ENCODE measurements around the gene PIK3CA. TPM values are rescaled to one million over a fixed set of nuclear protein-coding genes. Genes with fewer than 3 reads are reported as not detected.
"Not testable (repeated sequence)": the region's sequence is repeated elsewhere in the genome, so short reads cannot be mapped to it uniquely, and the experiment has no call there.

Gene PIK3CA
- total RNA-seq, 2 experiments from 2014 or later: 57.1 to 63.1 TPM

DNA sequence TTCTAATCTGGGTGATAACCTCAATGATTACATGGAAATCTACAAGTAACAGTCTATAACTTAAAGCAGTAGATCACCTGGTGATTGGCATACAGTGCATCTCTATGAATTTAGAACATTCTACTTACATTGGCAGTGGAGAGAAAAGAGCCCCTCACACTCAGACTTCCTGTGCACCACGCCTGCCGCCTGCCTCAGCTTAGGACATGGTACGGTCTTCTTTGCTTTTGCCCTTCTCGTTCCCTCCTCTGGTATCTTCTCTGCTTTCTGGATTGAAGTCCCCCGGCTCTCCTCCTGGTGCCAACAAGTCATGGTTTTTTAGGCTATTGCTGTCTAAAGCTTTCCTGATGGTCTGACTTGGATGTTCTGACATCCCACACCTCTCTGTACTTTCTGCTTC lies 110.7 kb downstream of the PIK3CA start:
- no peak for TF ChIP-seq CTCF (IDR thresholded peaks at IDR 0.05)
- peaks cover 4 to 14% of the 10 kb centered on the region in 2 experiments for H3K9me3 ChIP-seq (ENCODE audit: control insufficient read depth in 1 of 2, insufficient read depth in 1 of 2, low read length in 2 of 2)
- no peaks in the 10 kb centered on the region for H3K27me3 ChIP-seq (ENCODE audit: control insufficient read depth in 1 of 2, insufficient read depth in 2 of 2, low read length in 2 of 2)
- Mint-ChIP-seq H3K27ac (no peak overlapping the region), H3K27me3 (no peaks in the 10 kb centered on the region), H3K9me3 (peaks cover 4% of the 10 kb centered on the region), H3K4me1 (ENCODE audit: low read depth) (peaks cover 12% of the 10 kb centered on the region), H3K4me3 (no peak overlapping the region), H3K36me3 (ENCODE audit: low read depth) (no peaks in the 10 kb centered on the region)
- no peak overlapping the region for H3K27ac ChIP-seq (ENCODE audit: low read depth in 1 of 2, low read length in 2 of 2)
- H3K4me3 ChIP-seq (ENCODE audit: low read length): no peak overlapping the region
- ChIA-PET CTCF (no interaction called here), POLR2A (no interaction called here)
- H3K36me3 ChIP-seq (ENCODE audit: insufficient read depth, low read length): no peaks in the 10 kb centered on the region
- ATAC-seq (ENCODE audit: poor library complexity) (no peak), DNase-seq (no peak)
- H3K4me1 ChIP-seq (ENCODE audit: insufficient read depth, low read length): peaks cover 12% of the 10 kb centered on the region
- intact Hi-C loops (cut with DNase I, micrococcal nuclease): no loop called here

- peak overlapping the region; percentile 82 for H3K4me3 Mint-ChIP-seq
- CTCF ChIA-PET; intact Hi-C loops (cut with DNase I, micrococcal nuclease): not testable (repeated sequence)
These were observed 112.0 kb downstream of the PIK3CA start for GRCh38 chr3:179259959-179260756.

GRCh38 chr3:179260949-179261765 lies 113.0 kb downstream of the PIK3CA start:
- Mint-ChIP-seq H3K4me3 (peak overlapping the region; percentile 87), H3K4me1 (ENCODE audit: low read depth) (peaks cover 12% of the 10 kb centered on the region), H3K27me3 (no peaks in the 10 kb centered on the region), H3K36me3 (ENCODE audit: low read depth) (no peaks in the 10 kb centered on the region), H3K27ac (no peak overlapping the region), H3K9me3 (peaks cover 4% of the 10 kb centered on the region)
- H3K27me3 ChIP-seq (ENCODE audit: control insufficient read depth in 1 of 2, insufficient read depth in 2 of 2, low read length in 2 of 2): peaks cover 0 to 2% of the 10 kb centered on the region in 2 experiments
- H3K4me3 ChIP-seq (ENCODE audit: low read length): peak overlapping the region; percentile 61
- intact Hi-C loops (cut with DNase I, micrococcal nuclease): no loop called here
- H3K9me3 ChIP-seq (ENCODE audit: control insufficient read depth in 1 of 2, insufficient read depth in 1 of 2, low read length in 2 of 2): peaks cover 4 to 10% of the 10 kb centered on the region in 2 experiments
- ATAC-seq (ENCODE audit: poor library complexity): peak; percentile 96
- ChIA-PET POLR2A (interaction anchor here (0.7 to 3.2 kb wide), 2 partner anchors 62 to 113 kb away, joined by 3 to 14 read pairs; partner anchors contain the start of genes PIK3CA and ZNF639), CTCF (no interaction called here)
- peak; percentile 31 to 85 (median 64) for DNase-seq
- H3K4me1 ChIP-seq (ENCODE audit: insufficient read depth, low read length): peaks cover 12% of the 10 kb centered on the region
- H3K27ac ChIP-seq (ENCODE audit: low read depth in 1 of 2, low read length in 2 of 2): no peak overlapping the region
- H3K36me3 ChIP-seq (ENCODE audit: insufficient read depth, low read length): no peaks in the 10 kb centered on the region
- no peak for TF ChIP-seq CTCF (IDR thresholded peaks at IDR 0.05)

More at GRCh38 chr3:179259959-179260756, 112.0 kb downstream of the PIK3CA start:
- H3K9me3 ChIP-seq (ENCODE audit: control insufficient read depth in 1 of 2, insufficient read depth in 1 of 2, low read length in 2 of 2); ATAC-seq (ENCODE audit: poor library complexity); H3K36me3 ChIP-seq (ENCODE audit: insufficient read depth, low read length); H3K9me3 Mint-ChIP-seq; H3K27me3 Mint-ChIP-seq; H3K27me3 ChIP-seq (ENCODE audit: control insufficient read depth in 1 of 2, insufficient read depth in 2 of 2, low read length in 2 of 2); H3K27ac ChIP-seq (ENCODE audit: low read depth in 1 of 2, low read length in 2 of 2); DNase-seq; H3K36me3 Mint-ChIP-seq (ENCODE audit: low read depth): not testable (repeated sequence)
- POLR2A ChIA-PET: interaction anchor here (3.2 kb wide), 1 partner anchor 112 kb away, joined by 14 read pairs; the partner anchor contains the start of gene PIK3CA
- H3K4me3 ChIP-seq (ENCODE audit: low read length): peak overlapping the region; percentile 57
- H3K4me1 ChIP-seq (ENCODE audit: insufficient read depth, low read length): peaks cover 12% of the 10 kb centered on the region
- Mint-ChIP-seq H3K4me1 (ENCODE audit: low read depth) (peaks cover 12% of the 10 kb centered on the region), H3K27ac (peak overlapping the region; percentile 32)

All from CD4-positive, alpha-beta T cell (primary cell).